ENCODE results near the gene ZBTB20. TPM values are rescaled to one million over a fixed set of nuclear protein-coding genes. Genes with fewer than 3 reads are reported as not detected.

The ZBTB20 gene
- total RNA-seq, 3 donors from 2014 or later (not counting 1 experiment from before 2014, with no cell fraction given) = 52.7 to 58.3 (median 55.9) TPM

- WGBS (ENCODE audit: insufficient coverage) = no CpG with 5 or more reads among the region's 1 CpG
- intact Hi-C loops (cut with micrococcal nuclease) = no loop called here
- H3K4me3 ChIP-seq (ENCODE audit: low read length) = no peak overlapping the region
- no peaks in the 10 kb centered on the region for H3K27me3 ChIP-seq (ENCODE audit: control insufficient read depth, insufficient read depth, low read length)
- Mint-ChIP-seq H3K27me3 (ENCODE audit: low read depth in 2 of 2) (no peaks in the 10 kb centered on the region), H3K9me3 (no peaks in the 10 kb centered on the region), H3K36me3 (no peaks in the 10 kb centered on the region), H3K4me1 (peaks cover 21 to 31% of the 10 kb centered on the region in 2 donors), H3K27ac (peak overlapping the region; percentile 87 to 97), H3K4me3 (no peak overlapping the region)
- ATAC-seq (no peak), DNase-seq (no peak)
- no peaks in the 10 kb centered on the region for H3K36me3 ChIP-seq (ENCODE audit: control insufficient read depth, insufficient read depth, low read length)
- no peak for TF ChIP-seq CTCF (IDR thresholded peaks at IDR 0.05)
- no peak overlapping the region for H3K27ac ChIP-seq (ENCODE audit: low read length)
- no peaks in the 10 kb centered on the region for H3K9me3 ChIP-seq (ENCODE audit: control insufficient read depth, insufficient read depth, low read length)
- H3K4me1 ChIP-seq (ENCODE audit: control insufficient read depth, insufficient read depth, low read length) = peaks cover 5% of the 10 kb centered on the region
Measured at GRCh38 chr3:114284644-114285043, 862.4 kb downstream of the ZBTB20 start.
